Stimulated activated CD4-positive, alpha-beta T cell treated with anti-CD3 and anti-CD28 coated beads, Interleukin-2, amount 100 ng/mL, for 4 hours (primary cell): ENCODE data around the gene TAS2R16.

Experiments used
- DNase-seq: peaks from one replicate; pipeline ENCODE4 v3.0.0-alpha.2; 2020; ENCODE audit warnings: low read depth

The TAS2R16 gene

GRCh38 chr7:122995600-122995999, at the start of gene TAS2R16:
Gene TAS2R16 (minus strand): TSS chr7:122995700. CDS start chr7:122995634, 66 bp downstream.
- no peak for DNase-seq

GRCh38 chr7:123043642-123044041, 48.1 kb upstream of the TAS2R16 start:
- no peak for DNase-seq

DNA sequence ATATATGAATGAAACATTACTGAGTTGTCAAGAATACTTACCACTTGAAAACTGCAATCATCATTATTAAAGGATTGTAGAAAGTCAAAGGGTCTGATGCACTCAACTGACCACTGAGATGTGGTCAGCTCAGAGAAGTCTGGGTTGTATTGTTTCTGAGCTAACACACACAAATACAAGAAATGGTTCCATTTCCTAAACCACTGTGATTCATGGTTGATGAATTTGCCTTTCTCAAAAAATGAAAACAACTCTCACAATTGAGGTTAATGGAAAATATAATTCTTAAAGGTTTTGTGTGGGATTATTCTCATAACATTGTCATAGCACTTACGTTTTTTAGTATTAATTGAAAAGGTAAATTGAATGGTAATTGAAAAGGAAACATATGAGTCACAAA, 45.6 kb upstream of the TAS2R16 start:
- DNase-seq, result no peak

GRCh38 chr7:123039269-123039668, 43.8 kb upstream of the TAS2R16 start:
- no peak for DNase-seq

GRCh38 chr7:123034106-123034505, 38.6 kb upstream of the TAS2R16 start:
- no peak for DNase-seq

DNA sequence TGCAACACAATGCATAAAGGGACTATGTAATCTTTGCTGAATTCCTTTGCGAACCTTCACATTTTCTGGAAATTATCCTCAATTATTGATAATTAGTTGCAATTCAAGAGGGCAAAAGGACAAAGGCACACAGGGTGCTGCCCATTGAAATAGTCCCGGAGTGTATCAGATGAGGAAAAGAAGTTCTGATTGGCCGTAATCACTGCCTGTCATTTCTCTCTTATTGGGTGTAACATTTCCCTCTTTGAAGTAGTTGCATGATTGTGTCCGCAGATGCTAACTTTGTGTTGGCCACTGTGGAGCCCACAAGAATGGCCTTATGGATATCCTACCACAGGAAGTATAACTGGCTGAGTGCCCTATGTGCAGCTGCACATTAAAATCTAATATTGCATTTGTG, 35.1 kb upstream of the TAS2R16 start:
- no peak for DNase-seq

DNA sequence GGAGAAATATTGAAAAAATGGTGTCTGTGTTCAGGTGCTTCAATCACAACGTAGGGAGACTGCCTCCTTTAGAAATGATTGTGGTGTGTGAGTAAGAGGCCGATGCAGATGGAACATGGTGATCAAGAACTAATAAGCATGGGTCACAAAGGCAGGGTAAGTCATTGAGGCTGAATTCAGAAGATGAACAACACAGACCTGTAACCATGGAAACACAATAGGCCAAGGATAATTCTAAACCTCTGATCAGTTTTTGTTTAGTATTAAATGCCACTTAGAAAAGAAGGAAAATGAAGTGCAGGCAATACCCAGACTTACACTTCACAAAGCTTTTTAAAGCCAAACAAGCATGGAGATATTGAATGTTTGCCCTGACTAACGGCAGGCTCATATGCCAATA, 32.8 kb upstream of the TAS2R16 start:
- DNase-seq, result no peak

DNA sequence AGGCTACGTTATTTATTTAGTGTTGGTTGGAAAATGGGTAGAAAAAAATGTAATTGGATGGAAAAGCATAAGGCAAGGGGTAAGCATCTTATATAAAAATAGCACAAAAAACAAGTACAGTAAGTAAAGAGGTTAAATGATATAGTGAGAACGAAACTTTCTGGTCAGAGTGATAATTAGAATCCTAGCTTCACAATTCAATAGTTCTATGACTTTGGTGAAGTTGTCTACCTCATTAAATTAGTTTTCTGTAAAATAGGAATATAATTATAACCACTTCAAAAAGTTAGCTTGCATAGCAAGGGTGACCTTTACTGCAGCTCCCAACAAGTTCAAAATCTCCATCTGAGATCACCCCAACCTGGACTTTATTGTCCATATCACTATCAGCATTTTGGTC, 30.8 kb upstream of the TAS2R16 start:
- no peak for DNase-seq

- no peak for DNase-seq
These were observed 29.7 kb upstream of the TAS2R16 start for GRCh38 chr7:123024989-123025758.

GRCh38 chr7:123023126-123023525, 27.6 kb upstream of the TAS2R16 start:
- DNase-seq, result no peak

- no peak for DNase-seq
These were observed 27.1 kb upstream of the TAS2R16 start for GRCh38 chr7:123022576-123022975.

GRCh38 chr7:123012435-123012834, 16.9 kb upstream of the TAS2R16 start:
- DNase-seq, result no peak

DNA sequence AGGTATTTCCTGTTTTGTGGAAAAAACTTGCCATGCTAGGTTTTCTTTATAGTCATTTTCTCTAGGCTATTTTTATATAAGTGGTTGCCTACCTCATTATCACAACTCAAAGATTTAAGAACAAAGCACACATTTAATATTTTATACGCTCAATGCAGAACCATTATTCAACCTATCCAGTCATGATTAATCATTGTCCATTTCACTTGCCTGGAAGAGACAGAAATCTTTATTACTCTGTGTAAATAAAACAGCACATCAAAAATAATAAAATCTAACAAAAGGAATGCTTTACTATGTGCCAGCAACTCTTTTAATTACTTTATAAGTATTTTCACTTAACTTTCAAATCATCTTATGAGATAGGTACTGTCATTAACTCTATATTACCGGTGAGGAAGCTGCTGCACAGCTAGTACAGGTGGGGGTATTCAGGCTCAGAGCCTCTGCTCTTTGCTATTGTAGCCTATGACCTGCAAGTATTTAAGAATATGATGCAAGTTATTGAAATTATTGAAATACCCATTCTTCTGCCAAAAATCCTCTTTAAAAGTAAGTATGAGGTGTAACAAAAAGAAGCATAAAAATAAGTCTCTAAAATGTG, 16.4 kb upstream of the TAS2R16 start:
- DNase-seq, result no peak

GRCh38 chr7:123004931-123005330, 9.4 kb upstream of the TAS2R16 start:
- DNase-seq, result no peak

DNA sequence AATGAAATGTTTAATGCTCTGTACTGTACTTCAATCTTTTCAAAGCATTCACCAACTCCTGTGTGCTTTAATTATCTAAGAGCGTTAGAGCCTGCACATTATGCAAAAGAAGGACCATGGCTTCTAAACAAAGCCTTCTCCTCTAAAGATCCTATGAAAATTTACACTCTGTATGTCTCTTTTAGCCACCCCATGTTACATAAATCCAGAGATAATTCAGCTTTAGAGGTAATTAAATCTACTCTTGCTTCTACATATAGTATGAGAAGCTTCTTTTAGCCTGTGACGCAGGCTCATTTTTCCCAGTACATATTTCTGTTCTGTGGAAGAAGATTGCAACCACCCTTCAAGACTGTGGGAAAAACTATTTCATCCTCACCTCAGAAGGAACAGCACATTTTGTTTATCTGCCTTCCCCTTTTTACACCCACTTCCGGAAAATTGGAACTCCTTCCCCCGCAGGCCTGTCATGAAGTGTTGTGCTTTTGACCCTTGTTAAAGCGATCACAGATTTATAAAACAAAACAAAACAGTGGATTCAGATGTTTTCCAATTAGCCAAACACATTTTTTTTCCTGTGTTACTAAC, 8.1 kb upstream of the TAS2R16 start:
- DNase-seq, result no peak

GRCh38 chr7:122989577-122989976, 5.9 kb downstream of the TAS2R16 start:
- DNase-seq, result no peak

DNA sequence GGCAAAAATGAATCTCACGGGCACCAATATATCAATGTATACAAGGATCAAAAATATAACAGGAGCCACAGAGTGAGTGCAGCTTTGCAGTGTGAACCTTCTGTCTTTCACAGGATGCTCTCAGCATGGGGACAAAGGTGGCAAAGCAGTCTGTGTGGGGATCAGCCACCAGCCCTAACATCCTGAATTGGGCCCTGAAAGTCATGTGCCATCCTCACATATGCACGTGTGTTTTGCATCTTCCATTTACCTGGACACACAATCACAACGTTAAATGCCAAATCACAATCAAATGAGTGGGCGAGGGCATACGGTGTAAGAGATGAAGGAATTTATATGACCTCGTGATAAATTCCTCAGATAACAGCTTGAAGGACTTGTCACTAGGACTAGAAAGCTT, 6.5 kb downstream of the TAS2R16 start:
- no peak for DNase-seq

DNA sequence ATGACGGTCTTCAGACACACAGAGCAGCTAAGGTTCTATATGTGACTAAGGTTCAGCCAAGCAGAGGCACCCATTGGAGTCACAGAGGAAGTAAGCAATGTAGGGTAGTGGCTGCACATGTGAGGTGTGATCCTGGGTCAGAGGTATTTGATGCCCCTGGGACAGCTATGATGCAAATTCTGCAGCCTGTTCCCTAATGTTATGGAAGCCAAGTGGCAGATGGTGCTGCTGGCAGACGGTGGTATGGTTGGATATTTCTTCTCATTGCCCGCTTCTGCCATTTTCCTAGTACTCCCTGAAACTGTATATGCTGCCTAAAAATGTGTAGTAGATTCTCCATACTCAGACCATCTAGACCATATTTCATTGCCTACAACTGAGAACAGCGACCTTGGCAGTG, 7.2 kb downstream of the TAS2R16 start:
- no peak for DNase-seq

DNA sequence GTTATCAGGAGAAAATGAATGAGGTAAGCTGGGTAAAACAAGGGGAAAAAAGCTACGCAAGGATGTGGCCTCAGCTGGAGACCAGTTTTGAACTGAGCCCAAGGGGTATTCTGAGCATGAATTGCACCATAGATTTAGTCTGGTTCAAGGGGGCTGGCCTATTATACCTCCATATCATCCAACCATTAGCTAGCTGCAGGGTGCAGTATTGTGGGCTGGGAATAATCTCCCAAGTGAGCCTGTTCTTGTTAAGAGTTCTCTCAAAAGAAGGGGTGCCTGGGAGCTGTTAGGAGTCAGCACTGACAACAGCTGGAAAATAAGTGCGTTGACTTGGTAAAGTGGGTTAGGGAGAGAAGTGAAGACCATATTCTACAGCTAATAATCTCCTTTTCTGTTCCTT, 8.0 kb downstream of the TAS2R16 start:
- no peak for DNase-seq

DNA sequence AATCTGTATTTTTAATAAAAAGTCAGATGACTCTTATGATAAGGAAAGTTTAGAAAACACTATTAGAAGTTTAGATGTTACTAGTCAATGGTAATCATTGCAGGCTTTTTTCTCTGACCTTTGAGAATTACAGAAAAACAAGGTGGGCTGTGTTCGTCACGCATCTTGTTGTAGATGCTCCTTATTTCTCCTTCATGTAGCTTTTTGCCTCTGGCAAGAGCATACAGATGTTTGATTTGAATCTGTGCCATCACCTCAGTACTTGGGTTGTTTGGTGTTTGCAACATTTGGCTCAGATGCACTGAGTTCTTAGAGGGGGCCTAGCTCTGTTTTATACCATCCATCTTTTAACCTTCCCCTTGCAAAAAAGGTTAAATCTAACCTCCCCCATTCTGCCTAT, 11.5 kb downstream of the TAS2R16 start:
- no peak for DNase-seq

DNA sequence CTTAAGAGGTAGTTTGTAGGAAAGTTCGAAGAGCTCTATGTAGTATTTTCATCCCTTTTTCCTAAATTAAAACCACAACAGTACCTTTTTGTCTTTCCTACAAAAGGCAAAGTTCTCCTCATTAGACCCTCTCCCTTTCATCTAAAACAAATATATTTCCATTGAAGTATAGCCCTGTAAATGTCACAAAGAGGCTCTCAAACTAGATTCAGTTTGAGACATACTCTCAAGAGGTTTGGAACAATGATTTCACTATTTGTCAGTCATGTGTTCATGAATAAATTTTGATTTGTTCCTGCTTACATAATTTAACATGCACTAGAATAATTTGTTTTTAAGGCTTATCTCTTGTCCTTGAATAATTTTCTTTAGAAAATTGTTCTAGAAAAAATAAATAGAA, 12.2 kb downstream of the TAS2R16 start:
- DNase-seq, result no peak

DNA sequence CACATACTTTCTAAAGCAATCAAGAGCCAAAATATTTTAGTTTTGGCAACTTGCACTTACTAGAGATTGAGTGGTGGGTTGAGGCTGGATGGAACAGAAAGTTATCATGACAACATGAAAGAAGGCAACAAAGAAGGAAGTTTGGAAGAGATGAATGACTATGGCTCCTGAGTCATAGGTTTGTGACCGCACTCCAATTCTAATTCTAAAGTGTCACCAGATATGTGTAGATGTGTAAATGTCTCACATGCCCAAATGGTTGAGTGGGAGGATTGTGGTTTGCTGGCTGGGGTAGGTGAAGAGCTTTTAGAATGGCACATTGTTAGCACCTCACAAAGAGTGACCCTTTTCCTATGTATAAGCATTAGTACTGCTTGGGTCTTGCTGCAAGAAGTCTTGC, 20.2 kb downstream of the TAS2R16 start:
- DNase-seq, result no peak

- DNase-seq, result no peak
These were observed 21.3 kb downstream of the TAS2R16 start for GRCh38 chr7:122974229-122974628.

GRCh38 chr7:122972056-122972455, 23.4 kb downstream of the TAS2R16 start:
- no peak for DNase-seq
